Limb (tissue), 2 donors: ENCODE measurements around the gene CNTNAP5.

Experiments used
- DNase-seq, 2 donors: peaks; one replicate each; pipeline ENCODE4 v3.0.0-alpha.2; 2016; ENCODE audit errors: extremely low spot score in 2 of 2

CNTNAP5 gene

GRCh38 chr2:124610141-124610540 lies 585.1 kb downstream of the CNTNAP5 start:
- DNase-seq, result no peak

- DNase-seq, result no peak
Observed at GRCh38 chr2:124610866-124611265, 585.8 kb downstream of the CNTNAP5 start.

- no peak for DNase-seq
Observed at GRCh38 chr2:124623560-124623959, 598.5 kb downstream of the CNTNAP5 start.

- DNase-seq, result no peak
Observed at GRCh38 chr2:124625561-124625960, 600.5 kb downstream of the CNTNAP5 start.

- no peak for DNase-seq
Observed at GRCh38 chr2:124626993-124627392, 601.9 kb downstream of the CNTNAP5 start.

- DNase-seq, result no peak
Observed at GRCh38 chr2:124633812-124634211, 608.7 kb downstream of the CNTNAP5 start.

- no peak for DNase-seq
Observed at GRCh38 chr2:124639524-124639923, 614.4 kb downstream of the CNTNAP5 start.

GRCh38 chr2:124640221-124640750 lies 615.2 kb downstream of the CNTNAP5 start:
- peak in 1 of 2 donors; percentile 31 for DNase-seq

- no peak for DNase-seq
Observed at GRCh38 chr2:124646166-124646815, 621.2 kb downstream of the CNTNAP5 start.

GRCh38 chr2:124647245-124647644 lies 622.2 kb downstream of the CNTNAP5 start:
- DNase-seq, result no peak

GRCh38 chr2:124647663-124648062 lies 622.6 kb downstream of the CNTNAP5 start:
- no peak for DNase-seq

- DNase-seq, result no peak
Observed at GRCh38 chr2:124649001-124649400, 623.9 kb downstream of the CNTNAP5 start.

GRCh38 chr2:124652099-124652498 lies 627.0 kb downstream of the CNTNAP5 start:
- DNase-seq, result no peak

GRCh38 chr2:124658373-124658772 lies 633.3 kb downstream of the CNTNAP5 start:
- no peak for DNase-seq

- DNase-seq, result no peak
Observed at GRCh38 chr2:124661558-124661957, 636.5 kb downstream of the CNTNAP5 start.

- DNase-seq, result peak in 1 of 2 donors; percentile 6
Observed at GRCh38 chr2:124662946-124663644, 638.0 kb downstream of the CNTNAP5 start.

- no peak for DNase-seq
Observed at GRCh38 chr2:124663645-124663997, 638.5 kb downstream of the CNTNAP5 start.

GRCh38 chr2:124664363-124664762 lies 639.3 kb downstream of the CNTNAP5 start:
- DNase-seq, result no peak

- no peak for DNase-seq
Observed at GRCh38 chr2:124666976-124667375, 641.9 kb downstream of the CNTNAP5 start.

GRCh38 chr2:124668161-124668560 lies 643.1 kb downstream of the CNTNAP5 start:
- peak; percentile 30 to 31 for DNase-seq

GRCh38 chr2:124670187-124670586 lies 645.1 kb downstream of the CNTNAP5 start:
- no peak for DNase-seq

- DNase-seq, result no peak
Observed at GRCh38 chr2:124678043-124678442, 653.0 kb downstream of the CNTNAP5 start.
